PC-9 (cell line): Measurements from ENCODE around the gene TGFB3. TPM values are rescaled to one million over a fixed set of nuclear protein-coding genes. Genes with fewer than 3 reads are reported as not detected.
"Not testable (repeated sequence)": the region's sequence is repeated elsewhere in the genome, so short reads cannot be mapped to it uniquely, and the experiment has no call there.

ENCODE experiments used
- BruUV-seq: library from RNA; stranded (reverse); fragments of 400-500 nt; replicated peaks from 2 replicates; lab custom pipeline; 2021; lab: Mats Ljungman, UMichigan
- CTCF ChIA-PET: fragments of 300-600 bp; sonication (Branson Sonifier 250); formaldehyde crosslinking; loops from one replicate; lab custom pipeline; 2022; ENCODE audit warnings: antibody characterized with exemption; lab: Charles Lee
- POLR2A ChIA-PET: fragments of 300-600 bp; sonication (Branson Sonifier 250); formaldehyde crosslinking; loops from one replicate; lab custom pipeline; 2022; ENCODE audit warnings: antibody characterized with exemption; ENCODE audit not compliant: unreplicated experiment; lab: Charles Lee
- DNase-seq, 2 experiments: peaks; one replicate each; pipeline versions ENCODE4 v3.0.0 to v3.0.0-alpha.2; 2015 to 2022; ENCODE audit warnings: mixed read lengths in 1 of 2
- H2AFZ ChIP-seq: fragments of 200-600 bp; sonication (generic); 2 replicates; pipeline ENCODE4 v1.8.1; 2017; ENCODE audit warnings: antibody characterized with exemption
- H3F3A ChIP-seq: fragments of 200-600 bp; sonication (generic); 2 replicates; pipeline ENCODE4 v1.8.1; 2017; ENCODE audit warnings: antibody characterized with exemption, mild to moderate bottlenecking, low read depth; ENCODE audit not compliant: insufficient read depth
- H3K27ac ChIP-seq: fragments of 200-600 bp; sonication (generic); 2 replicates; pipeline ENCODE4 v1.6.1; 2016; ENCODE audit warnings: mixed run types
- H3K27me3 ChIP-seq: fragments of 200-600 bp; sonication (generic); 2 replicates; pipeline ENCODE4 v1.6.1; 2016; ENCODE audit warnings: low read depth, mixed run types; ENCODE audit not compliant: insufficient read depth
- H3K36me3 ChIP-seq: fragments of 200-600 bp; sonication (generic); 2 replicates; pipeline ENCODE4 v1.6.1; 2016; ENCODE audit warnings: low read depth, mixed run types
- H3K4me1 ChIP-seq: fragments of 200-600 bp; sonication (generic); replicated peaks from 2 replicates; pipeline ENCODE4 v1.6.1; 2016; ENCODE audit warnings: mixed run types; ENCODE audit not compliant: insufficient read depth
- H3K4me2 ChIP-seq: fragments of 200-600 bp; sonication (generic); 2 replicates; pipeline ENCODE4 v1.6.1; 2017; ENCODE audit warnings: mixed run types
- H3K4me3 ChIP-seq: fragments of 200-600 bp; sonication (generic); 2 replicates; pipeline ENCODE4 v1.6.1; 2016; ENCODE audit warnings: mixed run types
- H3K79me2 ChIP-seq: fragments of 200-600 bp; sonication (generic); 2 replicates; pipeline ENCODE4 v1.6.1; 2017; ENCODE audit warnings: low read depth, mixed run types
- H3K9me2 ChIP-seq: fragments of 200-600 bp; sonication (generic); 2 replicates; pipeline ENCODE4 v1.8.1; 2017; ENCODE audit warnings: mild to moderate bottlenecking; ENCODE audit not compliant: insufficient read depth
- H3K9me3 ChIP-seq: fragments of 200-600 bp; sonication (generic); 2 replicates; pipeline ENCODE4 v1.8.1; 2016; ENCODE audit warnings: low read depth; ENCODE audit not compliant: insufficient read depth
- H4K20me1 ChIP-seq: fragments of 200-600 bp; sonication (generic); 2 replicates; pipeline ENCODE4 v1.8.1; 2017; ENCODE audit not compliant: insufficient read depth
- CTCF ChIP-seq: fragments of 200-600 bp; sonication (generic); conservative IDR thresholded peaks from 2 replicates; pipeline ENCODE4 v1.6.1; 2017; ENCODE audit warnings: mixed run types, antibody characterized with exemption, mild to moderate bottlenecking, moderate library complexity
- EZH2 ChIP-seq: fragments of 200-600 bp; sonication (generic); IDR thresholded peaks from 2 replicates; pipeline ENCODE4 v1.8.0; 2017; ENCODE audit warnings: antibody characterized with exemption, low read depth
- intact Hi-C: fragments of 100-400 bp; cut with micrococcal nuclease; formaldehyde crosslinking; loops from one replicate; pipeline ENCODE4 v1.10.0; 2022; ENCODE audit not compliant: unreplicated experiment
- total RNA-seq: library from RNA; stranded (reverse); gene quantifications from 2 replicates; pipeline ENCODE4 v1.2.3, GENCODE V29; 2021

The TGFB3 gene
- total RNA-seq, 1 experiment from 2014 or later = 2.8 TPM

DNA sequence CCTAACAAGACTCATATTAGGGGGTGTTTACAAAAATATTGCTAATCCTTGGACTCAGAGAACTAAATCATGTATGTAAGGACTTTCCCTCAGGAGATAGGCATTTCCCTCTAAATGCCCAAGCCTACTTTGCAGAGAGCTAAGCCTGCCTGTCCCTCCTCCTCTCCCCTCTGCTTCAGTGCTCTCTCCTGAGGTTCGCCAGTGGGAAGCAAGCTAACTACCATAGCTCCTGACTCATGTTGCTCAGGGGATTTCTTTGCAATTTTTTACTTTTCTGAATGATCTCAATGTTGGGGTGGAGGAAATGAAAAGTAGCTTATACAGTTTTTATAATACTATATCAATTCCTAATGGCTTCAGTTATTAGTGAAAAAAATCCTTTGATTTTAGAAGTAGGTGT, 33.4 kb upstream of the TGFB3 start:
- no TSS peak for BruUV-seq
- ChIA-PET POLR2A (interaction anchor here (0.6 kb wide), 1 partner anchor 324 kb away, joined by 15 read pairs; no protein-coding TSS in a partner anchor), CTCF (no interaction called here)
- no peak for DNase-seq
- H3F3A ChIP-seq = no peaks in the 10 kb centered on the region
- H3K36me3 ChIP-seq = peaks cover 64% of the 10 kb centered on the region
- intact Hi-C loops = no loop called here
- no peak for TF ChIP-seq EZH2
- no peak for TF ChIP-seq CTCF
- peaks cover 25% of the 10 kb centered on the region for H3K9me3 ChIP-seq
- no peaks in the 10 kb centered on the region; the same call in 1 of the 2 replicates for H3K79me2 ChIP-seq
- no peak overlapping the region for H3K4me2 ChIP-seq
- 0 out of 2 replicates have a peak, but pooled peaks cover 5% of the 10 kb centered on the region for H4K20me1 ChIP-seq
- H3K9me2 ChIP-seq = no peaks in the 10 kb centered on the region
- H3K27ac ChIP-seq = no peak overlapping the region
- no peaks in the 10 kb centered on the region for H3K27me3 ChIP-seq
- H3K4me3 ChIP-seq = no peak overlapping the region
- H3K4me1 ChIP-seq = no peaks in the 10 kb centered on the region
- no peak overlapping the region for H2AFZ ChIP-seq

- no peak overlapping the region for H3K4me2 ChIP-seq
- no peak overlapping the region for H2AFZ ChIP-seq
- no peaks in the 10 kb centered on the region for H3F3A ChIP-seq
- H3K36me3 ChIP-seq = peaks cover 45% of the 10 kb centered on the region
- H3K27ac ChIP-seq = no peak overlapping the region
- ChIA-PET CTCF (interaction anchor here (0.5 to 0.7 kb wide), 2 partner anchors 772 to 1129 kb away, joined by 3 read pairs; no protein-coding TSS in a partner anchor), POLR2A (no interaction called here)
- H3K9me3 ChIP-seq = peaks cover under 1% of the 10 kb centered on the region
- no peak for TF ChIP-seq CTCF
- TF ChIP-seq EZH2 = no peak
- no peaks in the 10 kb centered on the region for H3K4me1 ChIP-seq
- H4K20me1 ChIP-seq = 0 out of 2 replicates have a peak, but pooled peaks cover 5% of the 10 kb centered on the region
- H3K4me3 ChIP-seq = no peak overlapping the region
- intact Hi-C loops = no loop called here
- no TSS peak for BruUV-seq
- no peaks in the 10 kb centered on the region; the same call in 1 of the 2 replicates for H3K79me2 ChIP-seq
- no peaks in the 10 kb centered on the region for H3K9me2 ChIP-seq
- no peak for DNase-seq
- no peaks in the 10 kb centered on the region for H3K27me3 ChIP-seq
Observed at GRCh38 chr14:76012354-76012753, 30.6 kb upstream of the TGFB3 start.

- TF ChIP-seq EZH2 (no peak), CTCF (no peak)
- Histone ChIP-seq H3K36me3 (peaks cover 45% of the 10 kb centered on the region), H3K4me1 (no peaks in the 10 kb centered on the region), H3K4me2 (no peak overlapping the region), H3K9me2 (no peaks in the 10 kb centered on the region), H3K79me2 (no peaks in the 10 kb centered on the region; the same call in 1 of the 2 replicates), H2AFZ (no peak overlapping the region), H3F3A (no peaks in the 10 kb centered on the region), H4K20me1 (0 out of 2 replicates have a peak, but pooled peaks cover 5% of the 10 kb centered on the region), H3K27ac (no peak overlapping the region), H3K27me3 (no peaks in the 10 kb centered on the region), H3K4me3 (no peak overlapping the region), H3K9me3 (no peaks in the 10 kb centered on the region; the same call in 1 of the 2 replicates)
- POLR2A ChIA-PET = no interaction called here
- intact Hi-C loops = no loop called here
- no TSS peak for BruUV-seq
- CTCF ChIA-PET = interaction anchor here (0.5 kb wide), 1 partner anchor 772 kb away, joined by 3 read pairs; no protein-coding TSS in a partner anchor
- DNase-seq = no peak
Observed at GRCh38 chr14:76011930-76012329, 30.1 kb upstream of the TGFB3 start.

- BruUV-seq, H3K9me2 ChIP-seq, intact Hi-C loops, H4K20me1 ChIP-seq, H3K27ac ChIP-seq, DNase-seq, H3K4me3 ChIP-seq, H3K27me3 ChIP-seq, H3K4me2 ChIP-seq, H2AFZ ChIP-seq, CTCF ChIA-PET, H3K9me3 ChIP-seq, H3K79me2 ChIP-seq, H3K4me1 ChIP-seq, H3F3A ChIP-seq: not testable (repeated sequence)
- H3K36me3 ChIP-seq = peaks cover 57% of the 10 kb centered on the region
- POLR2A ChIA-PET = interaction anchor here (0.5 to 0.7 kb wide), 2 partner anchors 481 to 648 kb away, joined by 5 to 9 read pairs; no protein-coding TSS in a partner anchor
Observed at GRCh38 chr14:76009627-76010026, 27.8 kb upstream of the TGFB3 start.
